HG03460 (cell line): ENCODE results near the gene GP1BA.

ENCODE experiments used
- ATAC-seq: cut with Tn5 transposase; IDR thresholded peaks from one replicate; pipeline ENCODE4 v1.9.1; 2021; ENCODE audit not compliant: unreplicated experiment

Gene GP1BA

DNA sequence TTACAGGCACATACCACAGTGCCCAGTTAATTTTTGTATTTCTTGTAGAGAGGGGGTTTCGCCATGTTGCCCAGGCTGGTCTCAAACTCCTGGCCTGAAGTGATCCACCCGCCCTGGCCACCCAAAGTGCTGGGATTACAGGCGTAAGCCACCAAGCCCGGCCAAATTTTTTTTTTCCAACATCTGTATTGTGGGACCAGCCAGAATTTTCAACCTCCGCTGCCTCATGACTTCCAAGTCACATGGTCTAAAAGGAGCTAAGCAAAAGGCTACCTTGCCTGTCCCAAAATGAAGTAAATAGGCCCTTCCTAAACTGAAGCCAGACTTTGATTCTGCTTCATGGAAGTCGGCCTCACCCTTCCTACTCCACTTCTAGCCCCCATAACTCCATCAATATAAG lies 39.7 kb downstream of the GP1BA start:
- no peak for ATAC-seq

DNA sequence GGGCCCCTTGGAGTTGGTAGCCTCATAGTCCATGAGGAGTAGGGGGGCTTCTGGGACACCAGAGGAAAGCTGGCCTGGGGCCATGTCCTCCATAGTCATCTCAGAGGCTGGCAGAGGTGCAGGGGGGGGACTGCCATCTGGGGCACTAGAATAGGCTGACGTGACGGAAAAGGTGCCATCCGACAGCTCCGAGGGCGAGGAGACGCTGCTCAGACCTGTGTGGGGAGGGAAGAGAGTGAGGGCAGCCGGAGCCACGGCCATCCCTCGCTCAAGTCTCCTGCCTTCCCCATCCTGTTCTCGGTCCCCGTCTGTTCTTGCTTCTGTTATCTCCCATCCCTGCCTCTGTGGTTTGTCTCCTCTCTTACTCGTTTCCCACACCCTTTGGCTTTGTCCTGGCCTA lies 40.2 kb downstream of the GP1BA start:
- ATAC-seq = no peak

DNA sequence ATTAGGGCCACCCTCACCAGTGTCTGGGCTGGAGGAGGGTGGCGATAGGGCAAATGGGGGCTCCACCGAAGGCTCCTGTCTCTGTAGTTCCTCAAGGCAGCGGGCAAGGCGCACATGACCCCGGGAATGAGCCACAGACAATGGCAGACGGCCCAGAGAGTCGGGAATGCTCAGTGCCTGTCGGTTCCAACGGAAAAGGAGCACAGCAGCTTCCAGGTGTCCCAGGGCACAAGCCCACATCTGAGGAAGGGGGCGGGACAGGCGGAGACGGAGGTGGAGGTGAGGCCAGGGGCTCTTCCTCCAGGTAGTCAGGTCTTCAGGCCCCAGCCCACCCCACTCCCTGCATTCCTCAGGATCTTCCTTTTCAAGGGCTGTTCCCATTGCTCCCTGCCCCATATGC lies 40.7 kb downstream of the GP1BA start:
- ATAC-seq = no peak

DNA sequence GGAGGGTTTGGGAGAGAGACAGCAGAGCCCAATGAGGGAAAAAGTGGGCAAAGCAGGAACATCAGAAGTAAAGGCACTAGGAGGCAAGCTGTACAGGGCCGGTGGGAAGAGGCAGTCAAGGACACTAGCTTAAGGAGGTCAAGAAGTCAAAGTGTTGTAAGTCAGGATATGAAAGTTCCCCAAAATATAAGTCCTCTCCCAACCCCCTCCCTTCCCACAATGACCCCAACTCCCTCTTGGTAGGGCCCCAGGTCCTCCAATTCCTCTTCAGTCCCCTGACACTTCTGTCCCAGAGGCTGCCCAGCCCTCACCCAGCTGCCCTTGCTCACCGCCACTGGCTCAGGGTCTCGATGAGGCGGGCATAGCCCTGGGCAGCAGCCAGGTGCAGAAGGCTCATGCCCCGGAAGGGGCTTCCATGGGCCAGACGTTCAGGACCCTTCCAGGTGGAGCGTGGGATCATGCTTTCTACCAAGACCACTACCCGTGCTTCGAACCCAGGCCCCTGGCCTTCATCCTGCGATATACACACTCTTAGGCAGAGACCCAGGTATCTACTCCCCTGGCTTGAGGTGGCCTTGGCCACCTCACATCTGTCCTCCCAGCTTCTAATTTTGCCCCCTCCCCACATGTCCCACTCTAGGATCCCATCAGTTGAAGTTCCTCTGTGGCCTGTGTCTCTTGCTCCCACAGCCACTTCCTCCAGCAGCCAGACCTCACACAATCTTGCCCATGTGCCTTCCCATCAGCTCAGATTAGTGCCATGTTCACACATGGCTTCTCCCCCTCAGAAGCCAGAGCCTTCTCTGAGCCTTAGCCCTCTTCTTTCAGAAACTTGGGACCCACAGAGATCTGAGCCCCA lies 41.4 kb downstream of the GP1BA start:
- ATAC-seq = no peak

DNA sequence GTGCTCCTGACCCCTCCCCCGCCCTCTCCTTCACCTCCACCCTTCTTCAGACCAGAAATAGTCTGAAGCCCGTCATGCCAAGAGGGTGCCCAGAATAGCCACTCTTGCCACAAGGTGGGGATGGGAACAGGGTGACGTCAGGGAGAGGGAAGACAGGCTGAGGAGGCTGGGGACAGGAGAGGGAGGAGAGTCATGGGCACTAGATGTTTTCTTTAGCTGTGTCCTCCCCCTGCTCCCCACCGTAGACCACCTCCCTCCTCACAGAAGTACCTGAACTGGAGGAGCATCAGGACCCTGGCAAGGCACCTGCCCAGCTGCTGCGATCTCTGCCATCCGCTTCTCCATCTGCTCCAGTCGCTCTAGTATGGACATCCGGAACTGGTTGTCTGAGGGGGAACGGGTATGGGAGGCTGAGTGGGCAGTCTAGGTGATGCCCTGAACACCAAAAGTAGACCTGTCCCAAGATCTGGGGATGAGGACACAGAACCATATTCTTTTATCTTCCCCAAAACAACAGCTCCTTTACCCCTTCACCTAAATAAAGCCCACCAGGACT lies 42.1 kb downstream of the GP1BA start:
- no peak for ATAC-seq

DNA sequence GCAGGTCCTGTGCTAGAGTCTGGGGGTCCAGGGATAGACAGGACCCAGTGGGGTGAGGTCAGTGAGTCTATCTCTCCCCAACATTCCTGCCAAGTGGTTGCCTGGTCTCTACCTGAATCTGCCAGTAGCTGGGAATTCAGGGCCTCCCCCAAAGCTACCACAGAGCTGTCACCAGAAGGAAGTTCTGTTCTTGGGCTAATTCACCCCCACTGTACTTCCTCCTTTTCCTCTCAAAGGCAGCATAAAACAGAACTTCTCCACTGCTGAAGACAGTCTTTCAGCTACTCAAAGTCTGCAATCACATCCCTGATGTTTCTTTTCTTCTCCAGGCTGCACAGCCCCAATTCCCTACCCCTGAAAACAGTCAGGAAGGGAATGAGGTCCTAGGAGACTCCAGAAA lies 46.6 kb downstream of the GP1BA start:
- no peak for ATAC-seq

DNA sequence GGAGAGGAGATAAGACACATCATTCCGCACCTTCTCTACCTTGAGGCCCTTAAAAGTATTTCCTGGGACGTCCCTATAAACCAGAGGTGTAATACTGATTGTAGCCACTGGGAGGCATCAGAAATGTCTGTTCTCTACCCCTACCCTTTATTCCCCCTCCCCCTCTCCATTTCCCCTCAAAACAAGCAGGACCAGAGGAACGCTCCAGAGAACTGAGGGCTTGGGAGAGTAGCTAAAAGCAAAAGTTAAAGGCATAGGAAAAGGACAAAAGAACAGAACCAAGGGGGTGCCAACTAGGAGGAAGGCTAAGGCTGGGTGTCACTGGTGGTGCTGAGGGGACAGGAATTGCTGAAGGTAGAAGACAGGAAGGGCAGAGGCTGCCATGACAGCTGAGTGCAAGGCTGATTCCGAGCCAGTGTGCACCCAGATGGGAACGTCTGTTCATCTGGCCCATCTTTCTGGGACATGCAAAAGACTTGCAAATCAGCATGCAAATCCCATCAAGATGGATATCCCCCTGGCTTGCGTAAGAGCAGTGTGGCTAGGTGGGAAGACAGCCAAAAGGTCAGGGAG lies 48.7 kb downstream of the GP1BA start:
- no peak for ATAC-seq

DNA sequence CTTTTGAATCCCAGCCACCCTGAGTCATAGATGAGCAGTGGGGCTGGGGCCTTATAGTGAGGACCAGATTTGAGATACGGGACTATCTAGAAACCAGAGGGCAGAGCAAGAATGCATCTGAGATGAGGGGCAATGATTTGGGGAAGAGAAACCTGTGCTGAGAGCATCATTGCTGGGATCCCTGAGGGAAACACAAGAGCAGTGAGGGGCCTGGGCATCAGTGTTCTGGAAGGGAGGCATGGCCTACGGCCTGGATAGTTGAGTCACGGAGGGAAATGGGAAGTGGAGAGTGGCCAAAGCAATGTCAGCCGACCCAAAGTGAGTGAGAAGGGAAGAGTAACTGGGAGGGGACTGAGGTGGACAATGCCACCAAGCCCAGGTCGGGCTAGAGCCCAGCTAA lies 50.2 kb downstream of the GP1BA start:
- ATAC-seq = no peak
